GM18507 (cell line): ENCODE measurements around the gene ACVRL1.

Experiments used
- DNase-seq: peaks from one replicate; pipeline ENCODE4 v3.0.0; 2011; ENCODE audit warnings: low read depth; ENCODE audit not compliant: insufficient read length; ENCODE audit errors: extremely low spot score
- FAIRE-seq: peaks from 2 replicates; lab custom pipeline; 2011; peaks lifted over from hg19 to GRCh38; lab: Jason Lieb, UNC

The ACVRL1 gene

DNA sequence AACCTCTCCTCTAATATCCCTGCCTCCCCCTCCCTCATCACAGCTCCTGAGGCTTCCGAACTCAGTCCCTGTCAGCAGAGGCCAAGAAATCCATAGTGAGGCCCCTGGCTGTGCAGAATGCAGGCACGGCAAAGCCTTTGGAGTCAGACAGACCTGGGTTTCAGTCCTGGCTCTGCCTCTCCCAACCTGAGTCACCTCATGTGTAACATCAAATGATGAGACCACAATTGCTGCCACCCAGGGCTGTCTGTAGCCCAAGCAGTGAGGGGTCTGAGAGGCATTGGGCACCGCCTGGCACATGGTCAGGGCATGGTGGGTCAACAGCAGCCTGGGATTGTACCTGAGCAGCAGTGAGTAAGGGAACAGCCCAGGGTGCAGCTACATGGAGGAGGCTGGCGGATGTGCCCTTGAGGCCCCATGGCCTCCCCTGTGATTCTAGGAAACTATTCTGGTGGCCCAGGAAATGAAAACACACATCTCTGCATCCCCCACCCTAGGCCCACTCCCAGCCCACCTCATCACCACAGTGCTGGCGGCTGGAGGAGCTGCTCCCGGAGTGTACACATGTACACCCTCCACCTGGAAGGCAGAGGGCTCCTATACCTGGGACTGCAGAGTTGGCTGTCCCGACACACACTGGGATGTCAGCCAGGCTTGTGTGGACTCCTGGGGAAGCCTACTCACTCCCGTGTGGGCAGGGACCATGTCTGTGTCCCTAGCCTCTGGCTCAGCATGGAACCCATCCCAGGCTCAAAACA is 11.7 kb upstream of the ACVRL1 start:
- no peak for FAIRE-seq
- DNase-seq = no peak

- DNase-seq (no peak), FAIRE-seq (no peak)
Observed at GRCh38 chr12:51896236-51896635, 11.1 kb upstream of the ACVRL1 start.

DNA sequence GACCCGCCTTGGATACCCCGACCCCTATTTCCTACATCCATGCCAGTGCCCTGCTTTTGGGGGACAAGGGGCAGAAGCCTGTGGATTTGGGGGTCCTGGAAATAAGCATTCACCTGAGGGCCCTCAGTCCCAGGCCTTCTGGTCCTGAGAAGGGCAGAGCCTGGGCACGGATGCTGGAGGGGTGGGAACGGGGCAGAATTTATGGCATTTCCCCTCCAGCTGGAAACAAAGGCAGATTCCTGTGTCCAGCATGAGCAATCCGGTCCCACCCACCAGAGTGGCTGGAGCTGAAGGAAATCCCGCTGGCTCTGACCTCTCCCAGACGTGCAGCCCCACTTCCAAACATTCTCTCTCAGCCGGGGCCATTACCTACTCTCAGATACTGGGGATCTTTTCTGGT is 10.1 kb upstream of the ACVRL1 start:
- DNase-seq (no peak), FAIRE-seq (no peak)

DNA sequence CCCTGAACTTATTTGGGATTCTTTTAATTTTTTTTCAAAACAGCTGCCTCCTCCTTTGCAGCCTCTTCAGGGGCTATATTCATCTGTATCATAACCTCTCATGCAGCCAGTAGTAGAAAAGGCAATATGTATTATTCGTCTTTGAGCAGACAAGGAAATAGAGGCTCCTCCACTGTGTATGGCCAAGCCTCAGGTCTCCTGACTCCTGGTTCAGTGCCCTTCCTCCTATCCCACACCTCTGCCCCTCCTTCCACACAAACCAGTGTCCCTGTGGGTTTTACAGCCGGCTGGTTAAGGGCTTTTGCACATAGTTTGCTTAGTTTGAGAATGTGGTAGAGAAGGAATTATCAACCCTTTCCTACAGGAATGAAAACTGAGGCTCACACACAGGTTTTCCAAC is 8.8 kb upstream of the ACVRL1 start:
- FAIRE-seq (no peak), DNase-seq (no peak)

GRCh38 chr12:51898937-51899336 is 8.4 kb upstream of the ACVRL1 start:
- no peak for FAIRE-seq
- DNase-seq = no peak

GRCh38 chr12:51900323-51900889 is 6.9 kb upstream of the ACVRL1 start:
- DNase-seq = no peak
- FAIRE-seq = no peak

DNA sequence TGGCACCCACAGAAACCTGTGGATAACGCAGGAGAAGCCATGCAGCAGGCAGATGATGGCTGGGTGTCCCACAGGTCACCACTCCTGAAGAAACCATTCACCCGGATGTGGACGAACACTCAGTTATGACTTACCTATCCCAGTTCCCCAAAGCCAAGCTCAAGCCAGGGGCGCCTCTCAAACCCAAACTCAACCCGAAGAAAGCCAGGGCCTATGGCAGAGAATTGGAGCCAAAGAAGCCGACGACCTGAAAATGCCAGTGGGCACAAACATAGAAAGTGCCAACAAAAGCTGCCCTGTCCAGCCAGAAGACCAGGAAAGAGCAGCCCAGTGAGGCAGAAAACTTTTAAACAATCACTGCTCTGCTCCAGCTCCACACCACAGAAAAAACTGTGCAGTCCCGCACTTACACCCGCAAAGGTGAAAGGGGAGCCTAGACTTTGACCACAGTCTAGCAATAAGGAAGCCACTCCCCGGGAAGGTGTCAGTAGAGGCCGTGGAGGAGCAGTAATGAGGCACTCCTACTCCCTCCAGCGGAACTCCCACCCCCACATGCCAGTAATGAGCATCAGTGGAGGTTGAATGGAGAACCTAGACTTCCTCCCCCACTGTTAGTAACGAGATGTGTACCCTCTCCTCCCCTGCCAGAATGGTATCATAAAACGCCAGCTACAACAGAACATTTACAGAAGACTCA is 6.0 kb upstream of the ACVRL1 start:
- no peak for FAIRE-seq
- no peak for DNase-seq

DNA sequence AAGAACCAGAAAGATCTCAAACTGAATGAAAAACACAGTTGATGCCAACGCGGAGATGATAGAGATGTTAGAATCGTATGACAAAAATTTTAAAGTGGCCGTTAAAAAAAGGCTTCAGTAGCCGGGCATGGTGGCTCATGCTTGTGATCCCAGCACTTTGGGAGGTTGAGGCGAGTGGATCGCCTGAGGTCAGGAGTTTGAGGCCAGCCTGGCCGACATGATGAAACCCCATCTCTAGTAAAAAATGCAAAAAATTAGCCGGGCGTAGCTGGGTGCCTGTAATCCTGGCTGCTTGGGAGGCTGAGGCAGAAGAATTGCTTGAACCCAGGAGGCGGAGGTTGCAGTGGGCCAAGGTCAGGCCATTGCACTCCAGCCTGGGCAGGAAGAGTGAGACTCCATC is 5.4 kb upstream of the ACVRL1 start:
- DNase-seq = no peak
- no peak for FAIRE-seq

GRCh38 chr12:51904951-51905470 is 2.3 kb upstream of the ACVRL1 start:
- no peak for DNase-seq
- FAIRE-seq = no peak

DNA sequence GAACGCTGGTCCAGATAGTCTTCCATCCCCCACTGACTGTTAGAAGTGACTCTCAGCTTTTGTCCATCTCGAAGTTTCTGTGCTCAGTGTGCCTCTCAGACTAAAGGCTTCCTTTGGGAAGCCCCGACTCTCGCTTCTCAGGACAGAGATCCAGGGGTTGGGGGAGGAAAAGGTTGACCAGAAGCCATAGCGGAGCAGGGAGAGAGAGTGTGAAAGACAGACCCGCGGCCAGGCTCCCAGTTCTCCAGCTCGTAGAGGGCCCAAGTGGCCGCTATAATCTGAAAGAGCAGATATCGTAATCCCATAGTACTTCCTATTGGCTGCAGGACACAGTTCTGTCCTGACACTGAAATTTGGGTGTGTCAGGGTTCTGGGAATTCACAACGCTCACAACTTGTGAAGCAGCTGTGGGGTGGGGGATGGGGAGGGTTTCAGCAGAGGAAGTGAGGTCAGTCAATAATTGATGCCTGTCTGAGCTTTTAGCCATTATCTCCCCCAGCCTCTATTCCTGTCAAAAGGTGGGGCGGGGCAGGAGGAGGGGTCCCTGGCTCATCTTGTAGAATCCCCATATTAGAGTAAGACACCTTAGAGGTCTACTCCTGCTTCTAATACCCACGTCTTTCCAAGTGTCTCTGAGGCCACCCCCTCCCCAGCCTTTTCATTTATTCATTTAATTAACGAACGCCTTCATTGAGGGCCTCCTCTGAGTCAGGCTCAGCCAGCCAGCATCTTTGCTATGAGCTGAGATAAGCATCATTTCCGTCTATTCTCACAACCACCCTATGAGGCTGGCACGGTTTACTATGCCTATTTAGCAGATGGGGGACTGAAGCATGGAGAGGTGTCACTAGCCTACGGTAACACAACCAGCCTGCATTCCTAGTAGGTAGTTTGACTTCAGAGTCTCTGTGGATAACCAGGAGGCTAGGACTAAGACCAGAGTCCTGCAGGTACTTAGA is 1.6 kb upstream of the ACVRL1 start:
- DNase-seq (no peak), FAIRE-seq (no peak)

DNA sequence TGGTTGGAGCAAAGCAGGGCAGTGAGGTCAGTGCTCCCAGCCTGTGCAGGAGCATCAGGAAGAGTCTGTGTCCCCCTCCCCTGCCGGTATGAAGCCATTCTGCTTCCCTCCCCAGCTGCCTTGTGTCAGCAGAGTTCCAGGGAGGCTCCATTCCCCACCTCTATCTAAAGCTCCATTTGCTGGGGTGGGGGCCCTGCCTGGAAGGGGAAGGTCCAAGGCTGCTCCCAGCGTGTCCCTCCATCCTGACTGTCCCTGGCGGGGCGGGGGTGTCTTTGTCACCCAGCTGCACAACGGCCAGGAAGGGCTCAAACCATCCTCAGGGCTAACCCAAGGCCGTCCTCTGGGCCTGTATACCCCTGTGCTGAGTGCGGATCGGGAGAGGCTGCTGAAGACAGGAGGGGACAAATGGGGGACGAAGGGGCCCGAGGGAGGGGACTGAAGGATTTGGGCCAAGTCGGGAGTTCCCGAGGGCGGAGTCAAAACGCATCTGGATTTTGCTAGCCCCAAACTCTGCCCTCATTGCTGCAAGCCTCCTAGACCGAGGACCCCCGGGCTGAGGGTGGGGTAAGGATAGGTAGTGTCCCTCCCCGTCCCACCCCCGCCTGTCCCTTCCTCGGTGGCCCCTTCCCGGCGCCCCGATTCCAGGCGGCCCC is 748 bp upstream of the ACVRL1 start:
- DNase-seq = no peak
- no peak for FAIRE-seq

- DNase-seq = no peak
- FAIRE-seq = no peak
Observed at GRCh38 chr12:51907856-51908425, 637 bp downstream of the ACVRL1 start.

- DNase-seq (no peak), FAIRE-seq (no peak)
Observed at GRCh38 chr12:51908876-51909592, 1.7 kb downstream of the ACVRL1 start.

- no peak for DNase-seq
- FAIRE-seq = no peak
Observed at GRCh38 chr12:51910168-51910567, 2.9 kb downstream of the ACVRL1 start.

- FAIRE-seq = no peak
- no peak for DNase-seq
Observed at GRCh38 chr12:51910691-51911090, 3.4 kb downstream of the ACVRL1 start.

DNA sequence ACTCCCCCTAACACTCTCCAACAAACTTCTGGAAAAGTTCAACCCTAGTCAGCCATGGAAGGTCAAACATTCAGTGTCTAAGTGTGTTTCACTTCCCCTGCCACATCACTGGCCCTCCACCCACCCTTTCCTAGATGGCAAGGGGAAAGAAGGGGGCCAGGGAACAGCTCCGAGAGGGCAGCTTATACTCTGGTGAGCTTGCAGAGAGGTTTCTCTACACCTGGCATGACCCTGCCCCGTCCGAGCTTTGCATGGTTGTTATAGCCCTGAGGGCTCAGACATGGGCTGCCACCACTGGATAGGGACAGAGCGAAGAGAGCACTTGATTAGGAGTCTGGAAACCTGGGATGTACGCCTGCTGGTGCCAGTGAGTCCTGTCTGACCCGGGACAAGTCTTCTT is 4.0 kb downstream of the ACVRL1 start:
- FAIRE-seq = no peak
- no peak for DNase-seq

- no peak for DNase-seq
- FAIRE-seq = no peak
Observed at GRCh38 chr12:51911788-51912711, 4.7 kb downstream of the ACVRL1 start.
